Epithelial cell of umbilical artery (primary cell): ENCODE results near the gene KRTAP16-1. TPM values are rescaled to one million over a fixed set of nuclear protein-coding genes. Genes with fewer than 3 reads are reported as not detected.

Experiments
- total RNA-seq: library from RNA; depleted of rRNA; stranded (reverse); fragments of >200 nt; gene quantifications from 2 replicates; pipeline ENCODE4 v1.2.3, GENCODE V29; 2014

The KRTAP16-1 gene, protein sequence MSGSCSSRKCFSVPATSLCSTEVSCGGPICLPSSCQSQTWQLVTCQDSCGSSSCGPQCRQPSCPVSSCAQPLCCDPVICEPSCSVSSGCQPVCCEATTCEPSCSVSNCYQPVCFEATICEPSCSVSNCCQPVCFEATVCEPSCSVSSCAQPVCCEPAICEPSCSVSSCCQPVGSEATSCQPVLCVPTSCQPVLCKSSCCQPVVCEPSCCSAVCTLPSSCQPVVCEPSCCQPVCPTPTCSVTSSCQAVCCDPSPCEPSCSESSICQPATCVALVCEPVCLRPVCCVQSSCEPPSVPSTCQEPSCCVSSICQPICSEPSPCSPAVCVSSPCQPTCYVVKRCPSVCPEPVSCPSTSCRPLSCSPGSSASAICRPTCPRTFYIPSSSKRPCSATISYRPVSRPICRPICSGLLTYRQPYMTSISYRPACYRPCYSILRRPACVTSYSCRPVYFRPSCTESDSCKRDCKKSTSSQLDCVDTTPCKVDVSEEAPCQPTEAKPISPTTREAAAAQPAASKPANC
- not detected in 2 replicates for total RNA-seq

DNA sequence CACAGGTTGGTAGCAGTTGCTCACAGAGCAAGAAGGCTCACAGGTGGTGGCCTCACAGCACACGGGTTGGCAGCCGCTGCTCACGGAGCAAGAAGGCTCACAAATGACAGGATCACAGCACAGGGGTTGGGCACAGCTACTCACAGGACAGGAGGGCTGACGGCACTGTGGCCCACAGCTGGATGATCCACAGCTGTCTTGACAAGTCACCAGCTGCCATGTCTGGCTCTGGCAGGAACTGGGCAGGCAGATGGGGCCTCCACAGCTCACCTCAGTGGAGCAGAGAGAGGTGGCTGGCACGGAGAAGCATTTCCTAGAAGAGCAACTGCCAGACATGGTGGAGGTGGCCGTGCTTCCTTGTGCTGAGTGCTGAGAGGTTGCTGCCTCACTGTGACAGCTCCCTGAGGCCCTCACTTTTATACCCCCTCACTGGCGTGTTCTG is at the start of gene KRTAP16-1:
TSS of gene KRTAP16-1 (minus strand) at position 392 of the 442 bp plus-strand sequence. CDS start at position 336, 56 bp downstream.

DNA sequence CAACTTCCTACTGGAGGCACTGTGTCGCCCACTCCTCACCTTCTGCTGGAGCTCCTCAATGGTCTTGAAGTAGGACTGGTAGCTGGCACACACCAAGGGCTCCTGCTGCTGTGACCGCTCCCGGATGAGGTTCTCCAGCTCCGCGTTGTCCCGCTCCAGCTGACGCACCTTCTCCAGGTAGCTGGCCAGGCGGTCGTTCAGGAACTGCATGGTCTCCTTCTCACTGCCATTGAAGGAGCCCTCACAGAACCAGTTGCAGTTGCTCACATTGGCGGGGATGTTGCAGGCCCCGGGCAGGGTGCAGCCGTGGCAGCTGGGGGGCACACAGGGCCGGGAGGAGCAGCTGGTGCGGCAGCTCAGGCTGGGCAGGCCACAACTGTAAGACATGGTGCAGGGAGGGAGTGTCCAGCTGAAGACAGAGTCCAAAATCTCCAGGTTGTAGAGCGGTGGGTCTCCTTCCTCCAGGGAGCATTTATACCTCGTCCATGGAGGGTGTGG is 41.3 kb upstream of the KRTAP16-1 start, which contains the start of gene KRT33A:
TSS of gene KRT33A (minus strand) at position 448 of the 498 bp plus-strand sequence. CDS start at position 387, 61 bp downstream.

DNA sequence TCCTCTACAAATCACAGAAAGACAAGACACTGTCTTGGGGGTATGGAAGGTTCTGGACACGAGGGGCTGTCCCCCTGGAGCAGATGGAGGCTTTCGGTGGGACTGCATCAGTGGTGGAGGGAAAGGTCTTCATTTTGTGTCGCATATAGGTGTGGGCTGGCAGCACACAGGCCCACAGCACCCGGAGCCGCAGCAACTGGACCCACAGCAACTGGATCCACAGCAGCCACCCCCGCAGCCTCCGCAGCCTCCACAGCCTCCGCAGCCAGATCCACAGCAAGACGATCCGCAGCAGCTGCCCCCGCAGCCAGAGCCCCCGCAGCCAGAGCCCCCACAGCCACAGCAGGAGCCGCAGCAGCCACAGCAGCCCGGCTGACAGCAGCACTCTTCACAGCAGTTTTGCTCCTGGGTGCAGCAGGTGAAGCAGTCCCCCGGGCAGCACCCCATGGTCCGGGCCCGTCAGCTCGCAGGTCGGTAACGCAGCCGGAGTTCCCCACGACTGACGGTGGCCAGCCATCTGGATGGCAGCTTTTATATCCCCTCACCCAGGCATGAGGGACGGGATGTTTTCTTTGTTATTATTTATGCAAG is 6.2 kb upstream of the KRTAP16-1 start, which contains the start of gene KRTAP17-1:
TSS of gene KRTAP17-1 (minus strand) at position 507 of the 591 bp plus-strand sequence. CDS start at position 447, 60 bp downstream.

DNA sequence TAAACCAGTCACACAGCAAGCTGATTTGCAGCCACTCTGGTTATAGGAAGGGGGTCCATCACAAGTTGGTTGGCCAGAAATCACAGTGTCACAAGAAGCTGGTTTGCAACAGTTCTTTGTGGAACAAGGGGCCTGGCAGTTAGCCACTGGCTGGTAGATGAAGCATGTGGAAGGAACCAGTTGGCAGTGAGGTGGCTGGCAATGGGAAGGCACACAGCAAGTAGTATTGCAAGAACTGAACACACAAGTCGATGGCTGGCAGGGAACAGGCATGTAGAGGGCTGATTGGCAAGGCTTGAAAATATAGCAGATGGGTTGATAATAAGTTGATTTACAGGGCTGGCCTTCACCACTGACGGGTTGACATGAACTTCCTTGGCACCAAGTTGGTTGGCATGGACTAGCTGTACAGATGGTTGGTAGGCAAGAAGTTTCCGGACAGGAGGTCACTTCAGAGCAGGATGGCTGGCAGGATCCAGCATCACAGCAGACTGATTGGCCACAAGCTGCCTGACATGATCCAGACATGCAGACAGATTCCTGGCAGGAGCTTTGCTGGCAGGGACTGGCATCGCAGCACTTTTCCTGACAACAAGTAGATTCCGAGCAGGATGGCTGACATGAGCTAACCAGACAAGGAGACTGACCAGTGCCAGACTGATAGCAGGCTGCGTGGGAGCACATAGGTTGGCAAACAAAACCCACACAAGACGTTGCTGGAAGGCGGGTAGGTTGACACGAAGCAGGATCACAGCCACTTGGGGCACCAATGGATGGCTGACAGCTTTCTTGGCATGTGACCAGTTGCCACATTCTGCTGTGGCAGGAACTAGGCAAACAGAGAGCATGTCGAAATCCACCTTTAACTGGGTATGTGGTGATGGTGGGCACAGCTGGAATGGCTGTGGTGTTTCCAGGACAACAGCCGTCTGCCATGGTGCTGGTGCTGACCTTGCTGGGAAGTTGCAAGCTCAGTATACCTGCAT is 6.9 kb downstream of the KRTAP16-1 start, which contains the start of gene KRTAP29-1:
TSS of gene KRTAP29-1 (minus strand) at position 936 of the 986 bp plus-strand sequence. CDS start at position 936, 0 bp downstream.

DNA sequence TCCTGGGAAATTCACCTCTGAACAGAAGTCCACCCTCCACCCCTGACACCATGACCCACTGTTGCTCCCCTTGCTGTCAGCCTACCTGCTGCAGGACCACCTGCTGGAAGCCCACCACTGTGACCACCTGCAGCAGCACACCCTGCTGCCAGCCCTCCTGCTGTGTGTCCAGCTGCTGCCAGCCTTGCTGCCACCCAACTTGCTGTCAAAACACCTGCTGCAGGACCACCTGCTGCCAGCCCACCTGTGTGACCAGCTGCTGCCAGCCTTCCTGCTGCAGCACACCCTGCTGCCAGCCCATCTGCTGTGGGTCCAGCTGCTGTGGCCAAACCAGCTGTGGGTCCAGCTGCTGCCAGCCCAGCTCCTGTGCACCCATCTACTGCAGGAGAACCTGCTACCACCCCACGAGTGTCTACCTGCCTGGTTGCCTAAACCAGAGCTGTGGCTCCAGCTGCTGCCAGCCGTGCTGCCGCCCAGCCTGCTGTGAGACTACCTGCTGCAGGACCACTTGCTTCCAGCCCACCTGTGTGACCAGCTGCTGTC is 33.4 kb downstream of the KRTAP16-1 start, which contains the start of gene KRTAP9-7:
TSS of gene KRTAP9-7 (plus strand) at position 51 of the 543 bp plus-strand sequence. CDS start at position 51, 0 bp downstream.

DNA sequence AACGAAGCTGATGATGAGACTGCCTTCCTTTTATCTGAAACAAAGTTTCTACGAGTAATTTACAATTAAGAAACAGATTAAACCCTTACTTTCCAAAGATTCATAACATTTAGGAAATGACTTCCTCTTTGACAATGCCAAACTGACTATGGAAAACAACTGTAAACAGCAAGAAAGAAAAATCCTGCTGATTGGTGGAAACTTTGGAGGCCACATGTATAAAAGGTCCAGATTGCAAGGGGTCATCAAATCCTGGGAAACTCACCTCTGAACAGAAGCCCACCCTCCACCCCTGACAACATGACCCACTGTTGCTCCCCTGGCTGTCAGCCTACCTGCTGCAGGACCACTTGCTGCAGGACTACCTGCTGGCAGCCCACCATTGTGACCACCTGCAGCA is 44.0 kb downstream of the KRTAP16-1 start, which contains the start of gene KRTAP9-6:
TSS of gene KRTAP9-6 (plus strand) at position 301 of the 400 bp plus-strand sequence. CDS start at position 301, 0 bp downstream.

Other genes starting within 250 kb of the KRTAP16-1 start
- gene KRTAP2-3, start 249.2 kb downstream of the KRTAP16-1 start, total RNA-seq, result not detected in 2 replicates
- gene KRTAP2-4, start 243.4 kb downstream of the KRTAP16-1 start, total RNA-seq, result not detected in 2 replicates
- gene KRTAP4-7, start 225.2 kb downstream of the KRTAP16-1 start, total RNA-seq, result not detected in 2 replicates
- gene KRTAP4-8, start 211.2 kb downstream of the KRTAP16-1 start, total RNA-seq, result not detected in 2 replicates
- gene KRTAP4-16, start 207.1 kb downstream of the KRTAP16-1 start, total RNA-seq, result not detected in 2 replicates
- gene KRTAP4-9, start 203.9 kb downstream of the KRTAP16-1 start, total RNA-seq, result not detected in 2 replicates
- not detected in 2 replicates for gene KRTAP4-11, start 190.9 kb downstream of the KRTAP16-1 start, total RNA-seq
- gene KRTAP4-12, start 185.1 kb downstream of the KRTAP16-1 start, total RNA-seq, result not detected in 2 replicates
- gene KRTAP4-6, start 168.8 kb downstream of the KRTAP16-1 start, total RNA-seq, result not detected in 2 replicates
- gene KRTAP4-5, start 159.5 kb downstream of the KRTAP16-1 start, total RNA-seq, result not detected in 2 replicates
- not detected in 2 replicates for gene KRTAP4-4, start 148.6 kb downstream of the KRTAP16-1 start, total RNA-seq
- not detected in 2 replicates for gene KRTAP4-3, start 141.1 kb downstream of the KRTAP16-1 start, total RNA-seq
- gene KRTAP4-2, start 131.1 kb downstream of the KRTAP16-1 start, total RNA-seq, result not detected in 2 replicates
- not detected in 2 replicates for gene KRTAP4-1, start 124.4 kb downstream of the KRTAP16-1 start, total RNA-seq
- gene KRTAP9-1, start 119.4 kb downstream of the KRTAP16-1 start, total RNA-seq, result not detected in 2 replicates
- gene KRTAP9-2, start 82.7 kb downstream of the KRTAP16-1 start, total RNA-seq, result not detected in 2 replicates
- gene KRTAP9-3, start 76.9 kb downstream of the KRTAP16-1 start, total RNA-seq, result not detected in 2 replicates
- gene KRTAP9-8, start 71.3 kb downstream of the KRTAP16-1 start, total RNA-seq, result not detected in 2 replicates
- not detected in 2 replicates for gene KRTAP9-4, start 59.6 kb downstream of the KRTAP16-1 start, total RNA-seq
- gene KRTAP9-9, start 53.9 kb downstream of the KRTAP16-1 start, total RNA-seq, result not detected in 2 replicates
- not detected in 2 replicates for gene KRTAP9-6, start 43.9 kb downstream of the KRTAP16-1 start, total RNA-seq
- gene KRTAP9-7, start 33.6 kb downstream of the KRTAP16-1 start, total RNA-seq, result not detected in 2 replicates
- gene KRTAP29-1, start 6.5 kb downstream of the KRTAP16-1 start, total RNA-seq, result not detected in 2 replicates
- gene KRTAP17-1, start 6.4 kb upstream of the KRTAP16-1 start, total RNA-seq, result not detected in 2 replicates
- gene KRT33A, start 41.5 kb upstream of the KRTAP16-1 start, total RNA-seq, result not detected in 2 replicates
- not detected in 2 replicates for gene KRT33B, start 60.5 kb upstream of the KRTAP16-1 start, total RNA-seq
- 0.91 TPM in 1 of 2 replicates, not detected in the other for gene KRT34, start 73.0 kb upstream of the KRTAP16-1 start, total RNA-seq
- gene KRT31, start 88.3 kb upstream of the KRTAP16-1 start, total RNA-seq, result not detected in 2 replicates
- not detected in 2 replicates for gene KRT37, start 115.3 kb upstream of the KRTAP16-1 start, total RNA-seq
- gene KRT38, start 131.7 kb upstream of the KRTAP16-1 start, total RNA-seq, result not detected in 2 replicates
- not detected in 2 replicates for gene KRT32, start 158.1 kb upstream of the KRTAP16-1 start, total RNA-seq
- gene KRT35, start 171.8 kb upstream of the KRTAP16-1 start, total RNA-seq, result not detected in 2 replicates
- gene KRT36, start 180.6 kb upstream of the KRTAP16-1 start, total RNA-seq, result not detected in 2 replicates
- not detected in 2 replicates for gene KRT13, start 196.3 kb upstream of the KRTAP16-1 start, total RNA-seq
- gene KRT15, start 209.6 kb upstream of the KRTAP16-1 start, total RNA-seq, result 0.65 and 1.1 TPM in 2 replicates
- 23.1 and 78.7 TPM in 2 replicates for gene KRT19, start 219.0 kb upstream of the KRTAP16-1 start, total RNA-seq